ENCODE measurements around the gene ACBD3. TPM values are rescaled to one million over a fixed set of nuclear protein-coding genes. Genes with fewer than 3 reads are reported as not detected.

ACBD3 gene
- total RNA-seq, 8 experiments from 2014 or later = 30.9 to 79.1 (median 56.0) TPM

- Histone ChIP-seq H3K27ac (peak overlapping the region; percentile 2 to 87), H3K4me1 (replicated peaks in 1 of 2) (peaks cover 27 to 30% of the 10 kb centered on the region in 2 donors), H3K4me3 (no peak overlapping the region)
- ATAC-seq (replicated peaks in 6 of 8) = no peak
- in situ Hi-C loops (cut with MboI; ENCODE audit: low pct_unique_long_range_greater_than_20kb in 2 of 9, low sequenced_read_pairs in 9 of 9, unreplicated experiment in 9 of 9) = no loop called here
- 8 to 83% (median 57%) methylated on average over 2 to 4 of the region's 7 CpGs; no CpG with 5 or more reads in 4 of the 10 experiments for WGBS, 10 experiments
Observed at GRCh38 chr1:226111883-226112261, 74.7 kb downstream of the ACBD3 start.

GRCh38 chr1:226111098-226111882, 75.3 kb downstream of the ACBD3 start:
- Histone ChIP-seq H3K4me1 (replicated peaks in 1 of 2) (peaks cover 27 to 30% of the 10 kb centered on the region in 2 donors), H3K4me3 (peak overlapping the region; percentile 42 to 53 (median 49)), H3K27ac (peak overlapping the region; percentile 82 to 87)
- ATAC-seq (replicated peaks in 6 of 8) = no peak
- WGBS, 10 experiments = 30 to 94% (median 47%) methylated on average over 2 to 9 of the region's 11 CpGs; no CpG with 5 or more reads in 3 of the 10 experiments
- in situ Hi-C loops (cut with MboI; ENCODE audit: low pct_unique_long_range_greater_than_20kb in 2 of 9, low sequenced_read_pairs in 9 of 9, unreplicated experiment in 9 of 9) = no loop called here

- peak; percentile 61 to 69 (median 64) for ATAC-seq (replicated peaks in 6 of 8)
- Histone ChIP-seq H3K27ac (peak overlapping the region; percentile 82 to 87), H3K4me1 (replicated peaks in 1 of 2) (peaks cover 27 to 30% of the 10 kb centered on the region in 2 donors), H3K4me3 (peak overlapping the region; percentile 42 to 53 (median 49))
- in situ Hi-C loops (cut with MboI; ENCODE audit: low pct_unique_long_range_greater_than_20kb in 2 of 9, low sequenced_read_pairs in 9 of 9, unreplicated experiment in 9 of 9) = no loop called here
- WGBS, 10 experiments = 3 to 11% (median 5%) methylated on average over 4 to 11 of the region's 73 CpGs; no CpG with 5 or more reads in 7 of the 10 experiments
Observed at GRCh38 chr1:226110249-226111097, 76.1 kb downstream of the ACBD3 start.

- WGBS, 10 experiments = 0% methylated on average over 5 to 7 of the region's 57 CpGs; no CpG with 5 or more reads in 8 of the 10 experiments
- Histone ChIP-seq H3K4me1 (replicated peaks in 1 of 2) (peaks cover 27 to 30% of the 10 kb centered on the region in 2 donors), H3K4me3 (peak overlapping the region; percentile 42 to 53 (median 49)), H3K27ac (peak overlapping the region; percentile 82 to 87)
- ATAC-seq (replicated peaks in 6 of 8) = peak; percentile 76 to 87 (median 86)
- in situ Hi-C loops (cut with MboI; ENCODE audit: low pct_unique_long_range_greater_than_20kb in 2 of 9, low sequenced_read_pairs in 9 of 9, unreplicated experiment in 9 of 9) = no loop called here
Observed at GRCh38 chr1:226109829-226110248, 76.7 kb downstream of the ACBD3 start.

- peak overlapping the region; percentile 82 to 87 for H3K27ac ChIP-seq
- peaks cover 27 to 30% of the 10 kb centered on the region in 2 donors for H3K4me1 ChIP-seq (replicated peaks in 1 of 2)
- in situ Hi-C loops (cut with MboI; ENCODE audit: low pct_unique_long_range_greater_than_20kb in 2 of 9, low sequenced_read_pairs in 9 of 9, unreplicated experiment in 9 of 9) = no loop called here
- WGBS, 10 experiments = 13 to 66% (median 28%) methylated on average over 3 to 18 of the region's 23 CpGs
- H3K4me3 ChIP-seq = peak overlapping the region; percentile 42 to 53 (median 49)
- ATAC-seq (replicated peaks in 6 of 8) = peak in 7 of 8 experiments; percentile 20 to 59 (median 54)
Observed at GRCh38 chr1:226108935-226109828, 77.4 kb downstream of the ACBD3 start.

GRCh38 chr1:226107471-226108460, 78.8 kb downstream of the ACBD3 start:
- 50 to 100% (median 76%) methylated on average over 1 to 3 of the region's 3 CpGs; no CpG with 5 or more reads in 3 of the 10 experiments for WGBS, 10 experiments
- H3K4me3 ChIP-seq = no peak overlapping the region
- peaks cover 26 to 29% of the 10 kb centered on the region in 2 donors for H3K4me1 ChIP-seq (replicated peaks in 1 of 2)
- ATAC-seq (replicated peaks in 6 of 8) = no peak
- in situ Hi-C loops (cut with MboI; ENCODE audit: low pct_unique_long_range_greater_than_20kb in 2 of 9, low sequenced_read_pairs in 9 of 9, unreplicated experiment in 9 of 9) = no loop called here
- H3K27ac ChIP-seq = no peak overlapping the region

- Histone ChIP-seq H3K4me3 (no peak overlapping the region), H3K4me1 (replicated peaks in 1 of 2) (peaks cover 13 to 17% of the 10 kb centered on the region in 2 donors), H3K27ac (no peak overlapping the region)
- in situ Hi-C loops (cut with MboI; ENCODE audit: low pct_unique_long_range_greater_than_20kb in 2 of 9, low sequenced_read_pairs in 9 of 9, unreplicated experiment in 9 of 9) = no loop called here
- 14 to 80% (median 58%) methylated on average over 2 to 8 of the region's 8 CpGs; no CpG with 5 or more reads in 1 of the 10 experiments for WGBS, 10 experiments
- peak in 2 of 8 experiments; percentile 3 to 32 for ATAC-seq (replicated peaks in 6 of 8)
Observed at GRCh38 chr1:226104671-226105121, 81.8 kb downstream of the ACBD3 start.

GRCh38 chr1:226100436-226101391, 85.8 kb downstream of the ACBD3 start:
- peak; percentile 26 to 79 (median 66) for ATAC-seq (replicated peaks in 6 of 8)

GRCh38 chr1:226098870-226099835, 87.4 kb downstream of the ACBD3 start:
- Histone ChIP-seq H3K4me3 (no peak overlapping the region), H3K4me1 (replicated peaks in 1 of 2) (peaks cover 8% of the 10 kb centered on the region in 2 donors), H3K27ac (no peak overlapping the region)
- WGBS, 10 experiments = 57 to 100% (median 81%) methylated on average over 1 to 3 of the region's 3 CpGs; no CpG with 5 or more reads in 3 of the 10 experiments
- no peak for ATAC-seq (replicated peaks in 6 of 8)
- in situ Hi-C loops (cut with MboI; ENCODE audit: low pct_unique_long_range_greater_than_20kb in 2 of 9, low sequenced_read_pairs in 9 of 9, unreplicated experiment in 9 of 9) = no loop called here

More at GRCh38 chr1:226100436-226101391, 85.8 kb downstream of the ACBD3 start:
- WGBS, 10 experiments = 3 to 80% (median 15%) methylated on average over 2 to 30 of the region's 32 CpGs
- Histone ChIP-seq H3K4me3 (peak overlapping the region; percentile 29 to 43 (median 34)), H3K27ac (no peak overlapping the region), H3K4me1 (replicated peaks in 1 of 2) (peaks cover 8% of the 10 kb centered on the region in 2 donors)
- in situ Hi-C loops (cut with MboI; ENCODE audit: low pct_unique_long_range_greater_than_20kb in 2 of 9, low sequenced_read_pairs in 9 of 9, unreplicated experiment in 9 of 9) = no loop called here

Measured in motor neuron (in vitro differentiated cells).